ENCODE data around the gene PGAM1. TPM values are rescaled to one million over a fixed set of nuclear protein-coding genes. Genes with fewer than 3 reads are reported as not detected.
"Not testable (repeated sequence)": the region's sequence is repeated elsewhere in the genome, so short reads cannot be mapped to it uniquely, and the experiment has no call there.

PGAM1 gene
- total RNA-seq, 2 donors from 2014 or later: 610 to 1,410 TPM

GRCh38 chr10:97401455-97401919 is 24.5 kb upstream of the PGAM1 start:
- ATAC-seq (no peak), DNase-seq (ENCODE audit: low spot score in 2 of 2) (no peak)
- H3K27ac Mint-ChIP-seq: peak overlapping the region; percentile 96 to 98
- H3K36me3 Mint-ChIP-seq: peaks cover 0 to 5% of the 10 kb centered on the region in 2 donors
- no peaks in the 10 kb centered on the region for H3K9me3 Mint-ChIP-seq

- ATAC-seq (no peak), DNase-seq (ENCODE audit: low spot score in 2 of 2) (no peak)
- H3K9me3 Mint-ChIP-seq: no peaks in the 10 kb centered on the region
- H3K36me3 Mint-ChIP-seq: peaks cover 0 to 5% of the 10 kb centered on the region in 2 donors
- H3K27ac Mint-ChIP-seq: no peak overlapping the region
These were observed 21.9 kb upstream of the PGAM1 start for GRCh38 chr10:97404044-97404443.

GRCh38 chr10:97406064-97406463 is 19.9 kb upstream of the PGAM1 start:
- H3K36me3 Mint-ChIP-seq: peaks cover under 1 to 4% of the 10 kb centered on the region in 2 donors
- DNase-seq (ENCODE audit: low spot score in 2 of 2): no peak
- no peaks in the 10 kb centered on the region for H3K9me3 Mint-ChIP-seq
- ATAC-seq: no peak
- no peak overlapping the region for H3K27ac Mint-ChIP-seq

- not testable (repeated sequence) for ATAC-seq; H3K9me3 Mint-ChIP-seq; DNase-seq (ENCODE audit: low spot score in 2 of 2); H3K27ac Mint-ChIP-seq; H3K36me3 Mint-ChIP-seq
These were observed 19.5 kb upstream of the PGAM1 start for GRCh38 chr10:97406483-97406882.

- DNase-seq (ENCODE audit: low spot score in 2 of 2) (peak; percentile 63 to 80), ATAC-seq (peak; percentile 96 to 97)
- Mint-ChIP-seq H3K36me3 (peaks cover 0 to 4% of the 10 kb centered on the region in 2 donors), H3K9me3 (no peaks in the 10 kb centered on the region), H3K27ac (peak overlapping the region in 1 of 2 donors; percentile 72)
These were observed 18.6 kb upstream of the PGAM1 start for GRCh38 chr10:97407211-97407951.

DNA sequence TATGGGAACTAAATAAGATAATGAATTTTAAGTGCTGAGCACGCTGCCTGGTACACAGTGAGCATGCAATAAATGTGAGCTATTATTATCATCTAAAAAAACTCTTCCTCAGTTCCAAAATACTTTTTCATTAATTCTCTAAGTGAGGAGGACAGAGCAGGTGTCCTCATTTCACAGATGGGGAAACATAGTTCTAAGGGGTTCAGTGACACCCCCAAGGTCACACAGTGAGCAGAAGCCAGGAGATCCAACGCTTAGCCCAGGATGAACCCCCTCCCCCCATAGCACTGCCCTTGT is 18.1 kb upstream of the PGAM1 start:
- ATAC-seq: no peak
- Mint-ChIP-seq H3K36me3 (peaks cover 0 to 4% of the 10 kb centered on the region in 2 donors), H3K9me3 (peaks cover 0 to 1% of the 10 kb centered on the region in 2 donors), H3K27ac (peak overlapping the region in 1 of 2 donors; percentile 72)
- DNase-seq (ENCODE audit: low spot score in 2 of 2): no peak

- H3K36me3 Mint-ChIP-seq: peaks cover 0 to 4% of the 10 kb centered on the region in 2 donors
- ATAC-seq: no peak
- no peak for DNase-seq (ENCODE audit: low spot score in 2 of 2)
- H3K9me3 Mint-ChIP-seq: peaks cover 0 to 4% of the 10 kb centered on the region in 2 donors
- H3K27ac Mint-ChIP-seq: no peak overlapping the region
These were observed 17.4 kb upstream of the PGAM1 start for GRCh38 chr10:97408496-97408992.

DNA sequence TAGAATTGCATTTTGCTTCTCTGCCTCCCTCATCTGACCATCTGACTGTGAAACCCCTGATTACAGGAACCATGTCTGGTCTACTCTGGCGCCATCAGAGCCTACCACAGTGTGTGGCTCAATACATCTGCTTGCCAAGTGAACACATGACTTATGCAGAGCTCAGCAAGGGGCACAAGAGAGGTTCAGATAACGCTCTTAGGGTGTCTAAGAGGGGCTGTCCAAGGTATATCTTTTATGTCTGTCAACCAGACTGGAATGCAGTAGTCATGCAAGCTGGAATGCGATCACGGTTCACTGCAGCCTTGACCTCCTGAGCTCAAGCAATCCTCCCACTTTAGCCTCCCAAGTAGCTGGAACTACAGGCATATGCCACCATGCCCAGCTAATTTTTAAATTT is 14.6 kb upstream of the PGAM1 start:
- DNase-seq (ENCODE audit: low spot score in 2 of 2) (no peak), ATAC-seq (no peak)
- Mint-ChIP-seq H3K27ac (no peak overlapping the region), H3K36me3 (peaks cover 0 to 4% of the 10 kb centered on the region in 2 donors), H3K9me3 (peaks cover 0 to 4% of the 10 kb centered on the region in 2 donors)

- peak overlapping the region; percentile 89 to 98 for H3K27ac Mint-ChIP-seq
- peak; percentile 76 to 80 for ATAC-seq
- DNase-seq (ENCODE audit: low spot score in 2 of 2): peak; percentile 71 to 79
- H3K9me3 Mint-ChIP-seq: peaks cover 0 to 4% of the 10 kb centered on the region in 2 donors
- peaks cover under 1 to 4% of the 10 kb centered on the region in 2 donors for H3K36me3 Mint-ChIP-seq
These were observed 13.1 kb upstream of the PGAM1 start for GRCh38 chr10:97412891-97413304.

- peaks cover 0 to 4% of the 10 kb centered on the region in 2 donors for H3K9me3 Mint-ChIP-seq
- DNase-seq (ENCODE audit: low spot score in 2 of 2): no peak
- H3K27ac Mint-ChIP-seq: peak overlapping the region; percentile 80 to 100
- peaks cover 7 to 15% of the 10 kb centered on the region in 2 donors for H3K36me3 Mint-ChIP-seq
- no peak for ATAC-seq
These were observed 9.4 kb upstream of the PGAM1 start for GRCh38 chr10:97416565-97416964.

GRCh38 chr10:97423757-97424098 is 2.3 kb upstream of the PGAM1 start:
- not testable (repeated sequence) for H3K9me3 Mint-ChIP-seq; ATAC-seq; DNase-seq (ENCODE audit: low spot score in 2 of 2)
- Mint-ChIP-seq H3K27ac (peak overlapping the region; percentile 96), H3K36me3 (peaks cover 32 to 46% of the 10 kb centered on the region in 2 donors)

- ATAC-seq: no peak
- no peak for DNase-seq (ENCODE audit: low spot score in 2 of 2)
- peak overlapping the region; percentile 96 to 99 for H3K27ac Mint-ChIP-seq
- H3K9me3 Mint-ChIP-seq: no peaks in the 10 kb centered on the region
- H3K36me3 Mint-ChIP-seq: peaks cover 45 to 63% of the 10 kb centered on the region in 2 donors
These were observed 982 bp downstream of the PGAM1 start for GRCh38 chr10:97426776-97427570.

GRCh38 chr10:97427571-97428179 is 1.7 kb downstream of the PGAM1 start:
- Mint-ChIP-seq H3K9me3 (no peaks in the 10 kb centered on the region), H3K36me3 (peaks cover 45 to 65% of the 10 kb centered on the region in 2 donors), H3K27ac (peak overlapping the region; percentile 96 to 99)
- ATAC-seq (peak; percentile 41 to 50), DNase-seq (ENCODE audit: low spot score in 2 of 2) (no peak)

- H3K27ac Mint-ChIP-seq: peak overlapping the region; percentile 96 to 99
- DNase-seq (ENCODE audit: low spot score in 2 of 2) (no peak), ATAC-seq (peak in 1 of 2 donors; percentile 3)
- H3K36me3 Mint-ChIP-seq: peaks cover 45 to 65% of the 10 kb centered on the region in 2 donors
- H3K9me3 Mint-ChIP-seq: no peaks in the 10 kb centered on the region
These were observed 2.6 kb downstream of the PGAM1 start for GRCh38 chr10:97428572-97428981.

GRCh38 chr10:97434055-97434454 is 8.1 kb downstream of the PGAM1 start:
- ATAC-seq (no peak), DNase-seq (ENCODE audit: low spot score in 2 of 2) (no peak)
- H3K27ac Mint-ChIP-seq: peak overlapping the region; percentile 54 to 89

DNA sequence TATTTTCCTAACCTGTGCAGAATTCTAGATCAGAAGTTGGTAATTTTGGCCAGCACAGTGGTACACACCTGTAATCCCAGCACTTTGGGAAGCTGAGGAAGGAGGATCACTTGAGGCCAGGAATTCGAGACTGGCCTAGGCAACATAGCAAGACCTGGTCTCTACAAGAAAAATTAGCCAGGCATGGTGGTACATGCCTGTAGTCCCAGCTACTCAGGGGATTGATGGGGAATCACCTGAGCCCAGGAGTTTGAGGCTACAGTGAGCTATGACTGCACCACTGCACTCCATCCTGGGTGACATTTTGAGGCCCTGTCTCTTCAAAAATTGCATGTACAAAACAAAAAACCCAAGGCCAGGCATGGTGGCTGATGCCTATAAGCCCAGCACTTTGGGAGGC is 8.6 kb downstream of the PGAM1 start:
- no peak for DNase-seq (ENCODE audit: low spot score in 2 of 2)
- peak; percentile 27 to 56 for ATAC-seq
- no peaks in the 10 kb centered on the region for H3K9me3 Mint-ChIP-seq
- peak overlapping the region; percentile 29 to 54 for H3K27ac Mint-ChIP-seq
- peaks cover 13 to 26% of the 10 kb centered on the region in 2 donors for H3K36me3 Mint-ChIP-seq

More at GRCh38 chr10:97434055-97434454, 8.1 kb downstream of the PGAM1 start:
- no peaks in the 10 kb centered on the region for H3K9me3 Mint-ChIP-seq
- H3K36me3 Mint-ChIP-seq: peaks cover 13 to 31% of the 10 kb centered on the region in 2 donors

DNA sequence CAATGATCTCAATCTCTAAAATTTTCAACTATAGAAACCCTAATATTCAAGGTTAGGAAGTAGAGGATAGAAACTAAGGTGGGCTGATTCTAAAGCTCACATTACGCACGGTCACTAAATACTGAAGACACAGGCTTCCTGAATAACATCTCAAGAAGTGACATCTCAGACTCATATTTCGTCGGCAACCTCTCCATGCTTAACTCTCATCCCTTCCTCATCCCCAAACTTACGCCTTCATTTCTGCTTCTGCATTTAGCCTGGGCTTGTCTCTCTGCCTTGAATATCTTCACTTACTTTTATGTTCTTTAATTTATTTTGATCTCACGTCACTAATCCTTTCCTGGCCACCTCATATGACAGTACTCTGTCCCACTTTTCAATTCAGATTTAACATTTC is 9.2 kb downstream of the PGAM1 start:
- ATAC-seq (no peak), DNase-seq (ENCODE audit: low spot score in 2 of 2) (no peak)
- peaks cover 13 to 20% of the 10 kb centered on the region in 2 donors for H3K36me3 Mint-ChIP-seq
- H3K9me3 Mint-ChIP-seq: no peaks in the 10 kb centered on the region
- peak overlapping the region; percentile 2 to 54 for H3K27ac Mint-ChIP-seq

Data from activated naive CD4-positive, alpha-beta T cell treated with anti-CD3 and anti-CD28 coated beads, Interleukin-2, amount 50 U/mL, for 72 hours (primary cell).